HepG2 (cell line): Measurements from ENCODE around the gene PCSK6. TPM values are rescaled to one million over a fixed set of nuclear protein-coding genes. Genes with fewer than 3 reads are reported as not detected.
A peak's percentile ranks its signal among the peaks of the same experiment; 100 is the strongest.

ENCODE experiments used
- DR1 ChIP-seq: sonication (generic); formaldehyde crosslinking; IDR thresholded peaks from 2 replicates; pipeline ENCODE4 v1.8.0; 2021; ENCODE audit warnings: mild to moderate bottlenecking, missing genetic modification reagents, inconsistent platforms
- EZH2 ChIP-seq: conservative IDR thresholded peaks from 2 replicates; pipeline ENCODE4 v1.6.1; 2012; ENCODE audit warnings: mild to moderate bottlenecking, low read depth, low read length, moderate library complexity
- KDM3A ChIP-seq: IDR thresholded peaks from 2 replicates; pipeline ENCODE4 v1.6.1; 2018; ENCODE audit warnings: low read depth, missing compliant biosample characterization
- KDM6A ChIP-seq: IDR thresholded peaks from 2 replicates; pipeline ENCODE4 v1.6.1; 2016; ENCODE audit warnings: low read depth
- MED1 ChIP-seq: sonication (generic); formaldehyde crosslinking; IDR thresholded peaks from 2 replicates; pipeline ENCODE4 v1.4.0; 2020; ENCODE audit warnings: missing genetic modification reagents
- PAF1 ChIP-seq: IDR thresholded peaks from 2 replicates; pipeline ENCODE4 v1.6.1; 2016; ENCODE audit warnings: missing genetic modification reagents, missing compliant biosample characterization
- SAFB2 ChIP-seq: sonication (generic); formaldehyde crosslinking; IDR thresholded peaks from 2 replicates; pipeline ENCODE4 v1.5.1; 2020; ENCODE audit warnings: missing genetic modification reagents, low read depth, mild to moderate bottlenecking, borderline replicate concordance
- SALL2 ChIP-seq: sonication (generic); formaldehyde crosslinking; IDR thresholded peaks from 2 replicates; pipeline ENCODE4 v1.8.1; 2023; ENCODE audit warnings: mild to moderate bottlenecking, missing genetic modification reagents, inconsistent platforms
- ZC3H13 ChIP-seq: sonication (generic); formaldehyde crosslinking; IDR thresholded peaks from 2 replicates; pipeline ENCODE4 v1.8.1; 2023; ENCODE audit warnings: mild to moderate bottlenecking, missing genetic modification reagents, moderate library complexity
- ZNF546 ChIP-seq: sonication (generic); formaldehyde crosslinking; conservative IDR thresholded peaks from 2 replicates; pipeline ENCODE4 v1.8.1; 2023; ENCODE audit warnings: mild to moderate bottlenecking, missing genetic modification reagents
- ZNF552 ChIP-seq: sonication (generic); formaldehyde crosslinking; IDR thresholded peaks from 2 replicates; pipeline ENCODE4 v1.9.0; 2022; ENCODE audit warnings: missing genetic modification reagents, mild to moderate bottlenecking, borderline replicate concordance
- ZNF564 ChIP-seq: sonication (generic); formaldehyde crosslinking; IDR thresholded peaks from 2 replicates; pipeline ENCODE4 v1.8.1; 2023; ENCODE audit warnings: mild to moderate bottlenecking, missing genetic modification reagents
- polyA plus RNA-seq, 8 experiments: library from polyadenylated mRNA; depleted of rRNA in 3 of 8; stranded (reverse) in 7 of 8; unstranded in 1 of 8; fragments of >200 nt; fragmentation: Illumina TruSeq in 4 of 8; extraction: Trizol in 4 of 8; gene quantifications; 2 replicates each; pipeline versions ENCODE4 v1.2.1 to v1.2.3, GENCODE V29; 2011 to 2016; ENCODE audit warnings: low read depth in 4 of 8, missing spikeins in 1 of 8, mixed read lengths in 1 of 8; ENCODE audit not compliant: insufficient read depth in 1 of 8
- total RNA-seq, 5 experiments: library from RNA; depleted of rRNA; stranded (reverse); fragments of >200 nt; fragmentation: Illumina TruSeq; extraction: Trizol; gene quantifications; 2 replicates each; pipeline ENCODE4 v1.2.3, GENCODE V29; 2016; ENCODE audit warnings: low read depth in 1 of 5
- TF ChIP-seq, protein P1 (sequence below): sonication (generic); formaldehyde crosslinking; IDR thresholded peaks from 2 replicates; pipeline ENCODE4 v1.8.1; 2023; ENCODE audit warnings: missing genetic modification reagents, inconsistent platforms, borderline replicate concordance
- TF ChIP-seq, protein P2 (sequence below): sonication (generic); formaldehyde crosslinking; IDR thresholded peaks from 2 replicates; pipeline ENCODE4 v1.4.0; 2020; ENCODE audit warnings: missing genetic modification reagents, borderline replicate concordance
- TF ChIP-seq, protein P3 (sequence below): sonication (generic); formaldehyde crosslinking; IDR thresholded peaks from 2 replicates; pipeline ENCODE4 v1.4.0; 2020; ENCODE audit warnings: mild to moderate bottlenecking, missing genetic modification reagents
- TF ChIP-seq, protein P4 (sequence below): sonication (generic); formaldehyde crosslinking; IDR thresholded peaks from 2 replicates; pipeline ENCODE4 v1.5.0; 2020; ENCODE audit warnings: missing genetic modification reagents

Gene PCSK6
- total and polyA plus RNA-seq, 2 of the 13 experiments (the other 11 are each of a cell fraction or from before 2014, with no cell fraction given) = 56.5 to 155 TPM

DNA sequence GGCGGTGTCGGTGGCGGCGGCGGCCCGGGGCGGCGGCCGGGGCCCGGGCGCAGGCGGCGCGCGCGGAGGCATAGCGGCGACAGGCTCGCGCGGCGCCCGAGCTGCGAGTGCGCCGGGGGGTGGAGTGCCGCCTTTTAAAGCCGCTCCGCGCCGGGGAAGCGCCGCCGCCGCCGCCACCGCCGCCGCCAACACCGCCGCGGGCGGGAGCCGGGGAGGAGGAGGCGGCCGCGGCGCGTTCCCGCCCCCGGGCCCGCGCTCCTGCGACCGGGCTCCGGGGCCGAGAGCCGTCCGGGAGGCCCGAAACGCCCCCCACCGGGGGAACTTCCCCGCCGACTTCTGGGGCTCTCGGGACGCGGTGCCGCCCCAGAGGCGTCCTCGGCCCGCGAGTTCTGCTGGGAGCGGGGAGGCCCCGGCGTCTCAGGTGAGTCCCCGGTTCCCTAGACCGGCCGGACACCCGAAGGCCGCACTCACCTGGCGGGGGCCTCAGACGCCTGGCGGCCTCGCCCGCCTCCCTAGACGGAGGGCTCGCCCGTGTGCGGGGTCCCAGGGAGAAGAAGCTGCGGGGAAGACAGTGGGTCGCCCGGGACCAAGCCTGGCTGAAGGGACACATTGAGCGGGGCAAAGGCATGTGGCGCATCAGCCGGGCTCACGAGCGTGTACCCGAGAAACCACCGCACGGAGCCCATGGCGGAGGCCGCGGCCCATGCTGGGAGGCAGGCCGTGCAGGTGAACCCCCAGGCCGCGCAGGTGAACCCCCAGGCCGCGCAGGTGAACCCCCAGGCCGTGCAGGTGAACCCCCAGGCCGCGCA, at the start of gene PCSK6 (continued):
- no peak for TF ChIP-seq EZH2
- TF ChIP-seq, protein P1, sequence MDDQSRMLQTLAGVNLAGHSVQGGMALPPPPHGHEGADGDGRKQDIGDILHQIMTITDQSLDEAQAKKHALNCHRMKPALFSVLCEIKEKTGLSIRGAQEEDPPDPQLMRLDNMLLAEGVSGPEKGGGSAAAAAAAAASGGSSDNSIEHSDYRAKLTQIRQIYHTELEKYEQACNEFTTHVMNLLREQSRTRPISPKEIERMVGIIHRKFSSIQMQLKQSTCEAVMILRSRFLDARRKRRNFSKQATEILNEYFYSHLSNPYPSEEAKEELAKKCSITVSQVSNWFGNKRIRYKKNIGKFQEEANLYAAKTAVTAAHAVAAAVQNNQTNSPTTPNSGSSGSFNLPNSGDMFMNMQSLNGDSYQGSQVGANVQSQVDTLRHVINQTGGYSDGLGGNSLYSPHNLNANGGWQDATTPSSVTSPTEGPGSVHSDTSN = no peak
- TF ChIP-seq, protein P2, sequence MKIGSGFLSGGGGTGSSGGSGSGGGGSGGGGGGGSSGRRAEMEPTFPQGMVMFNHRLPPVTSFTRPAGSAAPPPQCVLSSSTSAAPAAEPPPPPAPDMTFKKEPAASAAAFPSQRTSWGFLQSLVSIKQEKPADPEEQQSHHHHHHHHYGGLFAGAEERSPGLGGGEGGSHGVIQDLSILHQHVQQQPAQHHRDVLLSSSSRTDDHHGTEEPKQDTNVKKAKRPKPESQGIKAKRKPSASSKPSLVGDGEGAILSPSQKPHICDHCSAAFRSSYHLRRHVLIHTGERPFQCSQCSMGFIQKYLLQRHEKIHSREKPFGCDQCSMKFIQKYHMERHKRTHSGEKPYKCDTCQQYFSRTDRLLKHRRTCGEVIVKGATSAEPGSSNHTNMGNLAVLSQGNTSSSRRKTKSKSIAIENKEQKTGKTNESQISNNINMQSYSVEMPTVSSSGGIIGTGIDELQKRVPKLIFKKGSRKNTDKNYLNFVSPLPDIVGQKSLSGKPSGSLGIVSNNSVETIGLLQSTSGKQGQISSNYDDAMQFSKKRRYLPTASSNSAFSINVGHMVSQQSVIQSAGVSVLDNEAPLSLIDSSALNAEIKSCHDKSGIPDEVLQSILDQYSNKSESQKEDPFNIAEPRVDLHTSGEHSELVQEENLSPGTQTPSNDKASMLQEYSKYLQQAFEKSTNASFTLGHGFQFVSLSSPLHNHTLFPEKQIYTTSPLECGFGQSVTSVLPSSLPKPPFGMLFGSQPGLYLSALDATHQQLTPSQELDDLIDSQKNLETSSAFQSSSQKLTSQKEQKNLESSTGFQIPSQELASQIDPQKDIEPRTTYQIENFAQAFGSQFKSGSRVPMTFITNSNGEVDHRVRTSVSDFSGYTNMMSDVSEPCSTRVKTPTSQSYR = no peak
- TF ChIP-seq PAF1 (CRISPR knock-in tag) = no peak
- TF ChIP-seq KDM3A (CRISPR knock-in tag) = no peak
- TF ChIP-seq ZNF546 (CRISPR knock-in tag) = no peak
- peak; percentile 39; the same call in 1 of the 2 replicates for TF ChIP-seq DR1 (CRISPR knock-in tag)
- TF ChIP-seq SAFB2 = no peak
- no peak for TF ChIP-seq KDM6A (CRISPR knock-in tag)
- TF ChIP-seq ZNF564 (CRISPR knock-in tag) = no peak
- TF ChIP-seq MED1 = peak; percentile 37; the same call in 1 of the 2 replicates
- 0 out of 2 replicates have a peak, but pooled peaks have one; percentile 39 for TF ChIP-seq ZC3H13 (CRISPR knock-in tag)
- TF ChIP-seq ZNF552 (CRISPR knock-in tag) = no peak
- TF ChIP-seq SALL2 (CRISPR knock-in tag) = 0 out of 2 replicates have a peak, but pooled peaks have one; percentile 48
- TF ChIP-seq, protein P3, sequence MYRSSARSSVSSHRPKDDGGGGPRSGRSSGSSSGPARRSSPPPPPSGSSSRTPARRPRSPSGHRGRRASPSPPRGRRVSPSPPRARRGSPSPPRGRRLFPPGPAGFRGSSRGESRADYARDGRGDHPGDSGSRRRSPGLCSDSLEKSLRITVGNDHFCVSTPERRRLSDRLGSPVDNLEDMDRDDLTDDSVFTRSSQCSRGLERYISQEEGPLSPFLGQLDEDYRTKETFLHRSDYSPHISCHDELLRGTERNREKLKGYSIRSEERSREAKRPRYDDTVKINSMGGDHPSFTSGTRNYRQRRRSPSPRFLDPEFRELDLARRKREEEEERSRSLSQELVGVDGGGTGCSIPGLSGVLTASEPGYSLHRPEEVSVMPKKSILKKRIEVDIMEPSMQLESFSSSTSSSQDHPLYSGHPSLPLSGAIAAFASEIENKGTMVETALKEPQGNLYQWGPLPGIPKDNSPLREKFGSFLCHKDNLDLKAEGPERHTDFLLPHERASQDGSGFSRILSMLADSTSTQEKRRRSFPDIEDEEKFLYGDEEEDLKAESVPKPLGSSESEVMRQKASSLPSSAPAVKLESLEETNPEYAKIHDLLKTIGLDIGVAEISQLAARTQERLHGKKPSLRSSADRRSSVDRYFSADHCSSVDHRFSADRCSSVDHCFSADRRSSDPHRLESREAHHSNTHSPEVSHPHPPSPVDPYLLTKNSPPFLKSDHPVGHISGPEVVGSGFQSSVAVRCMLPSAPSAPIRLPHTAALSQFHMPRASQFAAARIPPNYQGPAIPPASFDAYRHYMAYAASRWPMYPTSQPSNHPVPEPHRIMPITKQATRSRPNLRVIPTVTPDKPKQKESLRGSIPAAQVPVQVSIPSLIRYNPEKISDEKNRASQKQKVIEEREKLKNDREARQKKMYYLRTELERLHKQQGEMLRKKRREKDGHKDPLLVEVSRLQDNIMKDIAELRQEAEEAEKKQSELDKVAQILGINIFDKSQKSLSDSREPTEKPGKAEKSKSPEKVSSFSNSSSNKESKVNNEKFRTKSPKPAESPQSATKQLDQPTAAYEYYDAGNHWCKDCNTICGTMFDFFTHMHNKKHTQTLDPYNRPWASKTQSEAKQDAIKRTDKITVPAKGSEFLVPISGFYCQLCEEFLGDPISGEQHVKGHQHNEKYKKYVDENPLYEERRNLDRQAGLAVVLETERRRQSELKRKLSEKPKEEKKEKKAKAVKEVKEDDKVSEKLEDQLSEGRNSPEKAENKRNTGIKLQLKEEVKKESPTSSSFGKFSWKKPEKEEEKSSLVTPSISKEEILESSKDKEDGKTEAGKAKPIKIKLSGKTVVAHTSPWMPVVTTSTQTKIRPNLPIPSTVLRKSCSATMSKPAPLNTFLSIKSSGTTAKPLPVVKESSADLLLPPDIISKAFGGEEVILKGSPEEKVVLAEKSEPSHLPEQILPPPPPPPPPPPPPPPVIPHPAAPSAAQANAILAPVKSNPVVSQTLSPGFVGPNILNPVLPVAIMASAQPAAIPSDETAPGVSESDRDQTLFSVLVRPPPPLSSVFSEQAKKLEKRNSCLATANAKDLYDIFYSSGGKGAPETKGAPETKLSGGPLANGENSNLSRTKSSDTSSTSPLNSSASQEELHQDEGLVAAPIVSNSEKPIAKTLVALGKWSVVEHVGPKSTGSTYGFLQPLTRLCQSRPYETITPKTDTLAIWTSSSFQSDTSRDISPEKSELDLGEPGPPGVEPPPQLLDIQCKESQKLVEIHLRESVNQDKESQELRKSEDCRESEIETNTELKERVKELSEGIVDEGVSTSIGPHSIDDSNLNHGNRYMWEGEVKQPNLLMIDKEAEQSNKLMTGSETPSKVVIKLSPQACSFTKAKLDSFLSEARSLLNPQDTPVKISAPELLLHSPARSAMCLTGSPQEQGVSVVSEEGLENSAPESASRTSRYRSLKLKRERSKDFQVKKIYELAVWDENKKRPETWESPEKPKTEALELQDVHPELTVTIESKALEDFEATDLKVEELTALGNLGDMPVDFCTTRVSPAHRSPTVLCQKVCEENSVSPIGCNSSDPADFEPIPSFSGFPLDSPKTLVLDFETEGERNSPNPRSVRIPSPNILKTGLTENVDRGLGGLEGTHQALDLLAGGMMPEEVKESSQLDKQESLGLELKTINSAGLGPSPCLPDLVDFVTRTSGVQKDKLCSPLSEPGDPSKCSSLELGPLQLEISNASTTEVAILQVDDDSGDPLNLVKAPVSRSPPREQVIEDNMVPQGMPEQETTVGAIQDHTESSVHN (CRISPR knock-in tag) = no peak
- TF ChIP-seq, protein P4, sequence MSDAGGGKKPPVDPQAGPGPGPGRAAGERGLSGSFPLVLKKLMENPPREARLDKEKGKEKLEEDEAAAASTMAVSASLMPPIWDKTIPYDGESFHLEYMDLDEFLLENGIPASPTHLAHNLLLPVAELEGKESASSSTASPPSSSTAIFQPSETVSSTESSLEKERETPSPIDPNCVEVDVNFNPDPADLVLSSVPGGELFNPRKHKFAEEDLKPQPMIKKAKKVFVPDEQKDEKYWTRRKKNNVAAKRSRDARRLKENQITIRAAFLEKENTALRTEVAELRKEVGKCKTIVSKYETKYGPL (CRISPR knock-in tag) = no peak
